Measurements from ENCODE around the gene SLC22A5.
"Not testable (repeated sequence)": the region's sequence is repeated elsewhere in the genome, so short reads cannot be mapped to it uniquely, and the experiment has no call there.

Gene SLC22A5

DNA sequence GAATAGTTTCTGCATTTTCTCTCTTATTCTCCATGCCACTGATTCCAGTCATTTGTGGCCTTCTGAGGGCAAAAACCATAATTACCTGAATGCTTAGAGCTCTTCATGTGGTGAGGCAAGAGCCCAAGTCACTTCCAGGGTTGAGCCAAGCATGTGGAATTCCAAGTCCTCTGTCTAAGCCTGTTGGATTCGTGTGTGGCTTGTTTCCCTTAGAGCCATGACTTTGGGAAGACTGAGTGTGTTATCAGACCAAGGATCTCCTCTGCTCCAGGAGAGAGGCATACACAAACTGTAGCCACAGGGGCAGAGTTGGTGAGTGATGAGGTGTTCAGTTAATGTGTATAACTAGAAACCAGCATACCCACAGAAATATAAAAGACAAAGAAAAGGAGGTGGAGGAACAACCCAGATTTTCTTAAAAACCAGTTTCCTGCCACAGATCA is 27.1 kb downstream of the SLC22A5 start:
- H3K4me3 ChIP-seq (ENCODE audit: insufficient read depth in 1 of 2, low read depth in 1 of 2, low read length in 2 of 2): no peak overlapping the region
- H3K4ac ChIP-seq (ENCODE audit: low read depth in 1 of 2, low read length in 2 of 2): no peak overlapping the region
- 40% methylated on average over 1 of the region's 1 CpG for WGBS
- H3K27ac ChIP-seq (ENCODE audit: low read length, poor library complexity, severe bottlenecking): no peak overlapping the region
- no peak overlapping the region for H4K8ac ChIP-seq (ENCODE audit: low read length)
- no peaks in the 10 kb centered on the region for H3K9me3 ChIP-seq (ENCODE audit: control insufficient read depth, low read length)
- H3K79me1 ChIP-seq (replicated peaks; ENCODE audit: low read length, poor library complexity, severe bottlenecking): peaks cover 4% of the 10 kb centered on the region
- no peak for DNase-seq
- no peak overlapping the region for H4K91ac ChIP-seq (ENCODE audit: low read length)
- no peak overlapping the region for H2BK15ac ChIP-seq (ENCODE audit: low read depth, poor library complexity, severe bottlenecking)
- H3K4me1 ChIP-seq (ENCODE audit: control insufficient read depth, insufficient read depth, low read depth, low read length): peaks cover 6% of the 10 kb centered on the region
- no peak overlapping the region for H3K14ac ChIP-seq (ENCODE audit: low read length in 2 of 2)
- H2AK5ac ChIP-seq (ENCODE audit: low read length, severe bottlenecking): no peak overlapping the region
- H3K27me3 ChIP-seq (ENCODE audit: control insufficient read depth in 1 of 2, insufficient read depth in 1 of 2, low read length in 2 of 2): no peaks in the 10 kb centered on the region
- no peak overlapping the region for H2BK120ac ChIP-seq (ENCODE audit: low read depth, low read length)
- H3K18ac ChIP-seq (ENCODE audit: low read depth in 1 of 2, low read length in 2 of 2): no peak overlapping the region
- H2BK5ac ChIP-seq (ENCODE audit: low read depth, low read length, poor library complexity, severe bottlenecking): no peak overlapping the region
- H3K36me3 ChIP-seq (ENCODE audit: control insufficient read depth in 1 of 2, insufficient read depth in 2 of 2, low read depth in 1 of 2, low read length in 2 of 2): peaks cover 14 to 20% of the 10 kb centered on the region in 2 experiments
- H2BK12ac ChIP-seq (ENCODE audit: low read length in 2 of 2): no peak overlapping the region
- no peak overlapping the region for H3K4me2 ChIP-seq (ENCODE audit: low read length, poor library complexity, severe bottlenecking)
- H3K23ac ChIP-seq (ENCODE audit: low read length in 2 of 2): no peak overlapping the region
- no peak overlapping the region for H2AFZ ChIP-seq (ENCODE audit: low read depth, low read length)
- no peak overlapping the region for H3K9ac ChIP-seq (ENCODE audit: low read length)

DNA sequence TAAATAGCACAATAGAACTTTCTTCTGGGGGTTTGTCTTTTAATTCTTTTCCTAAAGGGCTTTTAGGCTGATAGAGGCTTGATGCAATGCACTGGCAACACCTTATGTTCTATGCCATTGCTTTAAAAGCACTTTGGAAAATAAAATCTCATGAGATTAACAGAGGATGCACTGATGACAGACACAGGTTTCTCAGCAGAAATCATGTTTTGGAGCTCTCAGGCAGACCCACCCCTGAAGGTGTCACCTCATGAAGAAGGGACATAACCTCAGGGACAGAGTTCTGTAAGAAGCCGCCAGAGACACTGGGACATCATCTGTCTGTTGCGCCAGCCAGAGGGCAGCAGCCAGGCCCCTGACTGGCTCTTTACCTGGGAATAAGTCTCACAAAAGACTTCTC is 27.7 kb downstream of the SLC22A5 start:
- Histone ChIP-seq H2BK120ac (ENCODE audit: low read depth, low read length) (no peak overlapping the region), H3K27ac (ENCODE audit: low read length, poor library complexity, severe bottlenecking) (no peak overlapping the region)

GRCh38 chr5:132397936-132398675 is 28.6 kb downstream of the SLC22A5 start:
- not testable (repeated sequence) for H3K23ac ChIP-seq (ENCODE audit: low read length in 2 of 2); H3K27me3 ChIP-seq (ENCODE audit: control insufficient read depth in 1 of 2, insufficient read depth in 1 of 2, low read length in 2 of 2); DNase-seq; H4K91ac ChIP-seq (ENCODE audit: low read length); H2AFZ ChIP-seq (ENCODE audit: low read depth, low read length); H3K79me1 ChIP-seq (replicated peaks; ENCODE audit: low read length, poor library complexity, severe bottlenecking); H2BK15ac ChIP-seq (ENCODE audit: low read depth, poor library complexity, severe bottlenecking); H2BK12ac ChIP-seq (ENCODE audit: low read length in 2 of 2); H3K9me3 ChIP-seq (ENCODE audit: control insufficient read depth, low read length); H4K8ac ChIP-seq (ENCODE audit: low read length); H2BK120ac ChIP-seq (ENCODE audit: low read depth, low read length); H3K27ac ChIP-seq (ENCODE audit: low read length, poor library complexity, severe bottlenecking); H2BK5ac ChIP-seq (ENCODE audit: low read depth, low read length, poor library complexity, severe bottlenecking); H3K4ac ChIP-seq (ENCODE audit: low read depth in 1 of 2, low read length in 2 of 2); H3K4me1 ChIP-seq (ENCODE audit: control insufficient read depth, insufficient read depth, low read depth, low read length); H3K14ac ChIP-seq (ENCODE audit: low read length in 2 of 2); H3K9ac ChIP-seq (ENCODE audit: low read length); H2AK5ac ChIP-seq (ENCODE audit: low read length, severe bottlenecking); H3K4me3 ChIP-seq (ENCODE audit: insufficient read depth in 1 of 2, low read depth in 1 of 2, low read length in 2 of 2)
- WGBS: 85% methylated on average over 12 of the region's 12 CpGs
- Histone ChIP-seq H3K36me3 (ENCODE audit: control insufficient read depth in 1 of 2, insufficient read depth in 2 of 2, low read depth in 1 of 2, low read length in 2 of 2) (peaks cover 13% of the 10 kb centered on the region in 2 experiments), H3K18ac (ENCODE audit: low read depth in 1 of 2, low read length in 2 of 2) (peak overlapping the region in 1 of 2 experiments; percentile 12), H3K4me2 (ENCODE audit: low read length, poor library complexity, severe bottlenecking) (peak overlapping the region; percentile 11)

More for the DNA sequence above, 27.7 kb downstream of the SLC22A5 start:
- H3K14ac ChIP-seq (ENCODE audit: low read length in 2 of 2): no peak overlapping the region
- no peak overlapping the region for H2BK12ac ChIP-seq (ENCODE audit: low read length in 2 of 2)
- H2BK5ac ChIP-seq (ENCODE audit: low read depth, low read length, poor library complexity, severe bottlenecking): no peak overlapping the region
- H3K4me1 ChIP-seq (ENCODE audit: control insufficient read depth, insufficient read depth, low read depth, low read length): peaks cover 6% of the 10 kb centered on the region
- H4K8ac ChIP-seq (ENCODE audit: low read length): no peak overlapping the region
- H3K9ac ChIP-seq (ENCODE audit: low read length): no peak overlapping the region
- peaks cover 4% of the 10 kb centered on the region for H3K79me1 ChIP-seq (replicated peaks; ENCODE audit: low read length, poor library complexity, severe bottlenecking)
- no peaks in the 10 kb centered on the region for H3K27me3 ChIP-seq (ENCODE audit: control insufficient read depth in 1 of 2, insufficient read depth in 1 of 2, low read length in 2 of 2)
- no peak overlapping the region for H2AFZ ChIP-seq (ENCODE audit: low read depth, low read length)
- no peak overlapping the region for H4K91ac ChIP-seq (ENCODE audit: low read length)
- H3K36me3 ChIP-seq (ENCODE audit: control insufficient read depth in 1 of 2, insufficient read depth in 2 of 2, low read depth in 1 of 2, low read length in 2 of 2): peaks cover 14 to 18% of the 10 kb centered on the region in 2 experiments
- H3K18ac ChIP-seq (ENCODE audit: low read depth in 1 of 2, low read length in 2 of 2): no peak overlapping the region
- WGBS: 100% methylated on average over 1 of the region's 2 CpGs
- no peak overlapping the region for H3K4me3 ChIP-seq (ENCODE audit: insufficient read depth in 1 of 2, low read depth in 1 of 2, low read length in 2 of 2)
- peak overlapping the region; percentile 76 for H2AK5ac ChIP-seq (ENCODE audit: low read length, severe bottlenecking)
- H2BK15ac ChIP-seq (ENCODE audit: low read depth, poor library complexity, severe bottlenecking): no peak overlapping the region
- H3K4me2 ChIP-seq (ENCODE audit: low read length, poor library complexity, severe bottlenecking): no peak overlapping the region
- no peak for DNase-seq
- H3K9me3 ChIP-seq (ENCODE audit: control insufficient read depth, low read length): no peaks in the 10 kb centered on the region
- H3K23ac ChIP-seq (ENCODE audit: low read length in 2 of 2): no peak overlapping the region
- no peak overlapping the region for H3K4ac ChIP-seq (ENCODE audit: low read depth in 1 of 2, low read length in 2 of 2)

- not testable (repeated sequence) for H2BK15ac ChIP-seq (ENCODE audit: low read depth, poor library complexity, severe bottlenecking); H3K4me1 ChIP-seq (ENCODE audit: control insufficient read depth, insufficient read depth, low read depth, low read length); H3K4me2 ChIP-seq (ENCODE audit: low read length, poor library complexity, severe bottlenecking); H3K27me3 ChIP-seq (ENCODE audit: control insufficient read depth in 1 of 2, insufficient read depth in 1 of 2, low read length in 2 of 2); H4K8ac ChIP-seq (ENCODE audit: low read length); H3K36me3 ChIP-seq (ENCODE audit: control insufficient read depth in 1 of 2, insufficient read depth in 2 of 2, low read depth in 1 of 2, low read length in 2 of 2); H2BK120ac ChIP-seq (ENCODE audit: low read depth, low read length); H3K4me3 ChIP-seq (ENCODE audit: insufficient read depth in 1 of 2, low read depth in 1 of 2, low read length in 2 of 2); H3K9me3 ChIP-seq (ENCODE audit: control insufficient read depth, low read length); H2AK5ac ChIP-seq (ENCODE audit: low read length, severe bottlenecking); H2BK12ac ChIP-seq (ENCODE audit: low read length in 2 of 2); H3K27ac ChIP-seq (ENCODE audit: low read length, poor library complexity, severe bottlenecking); H3K14ac ChIP-seq (ENCODE audit: low read length in 2 of 2); H3K79me1 ChIP-seq (replicated peaks; ENCODE audit: low read length, poor library complexity, severe bottlenecking); H4K91ac ChIP-seq (ENCODE audit: low read length); DNase-seq; H3K23ac ChIP-seq (ENCODE audit: low read length in 2 of 2); H2AFZ ChIP-seq (ENCODE audit: low read depth, low read length); H3K4ac ChIP-seq (ENCODE audit: low read depth in 1 of 2, low read length in 2 of 2); H2BK5ac ChIP-seq (ENCODE audit: low read depth, low read length, poor library complexity, severe bottlenecking); H3K18ac ChIP-seq (ENCODE audit: low read depth in 1 of 2, low read length in 2 of 2); H3K9ac ChIP-seq (ENCODE audit: low read length)
- WGBS: no CpG with 5 or more reads among the region's 2 CpGs
Measured at GRCh38 chr5:132404041-132404440, 34.5 kb downstream of the SLC22A5 start.

Measured in mesenchymal stem cell (in vitro differentiated cells and primary cell).